ELR (cell line): ENCODE results near the gene TPRG1L.

Source experiments
- DNase-seq: peaks from one replicate; pipeline ENCODE4 v3.0.0-alpha.2; 2015; ENCODE audit warnings: low read depth

The TPRG1L gene

GRCh38 chr1:3628445-3628844 lies 3.6 kb downstream of the TPRG1L start:
- no peak for DNase-seq

DNA sequence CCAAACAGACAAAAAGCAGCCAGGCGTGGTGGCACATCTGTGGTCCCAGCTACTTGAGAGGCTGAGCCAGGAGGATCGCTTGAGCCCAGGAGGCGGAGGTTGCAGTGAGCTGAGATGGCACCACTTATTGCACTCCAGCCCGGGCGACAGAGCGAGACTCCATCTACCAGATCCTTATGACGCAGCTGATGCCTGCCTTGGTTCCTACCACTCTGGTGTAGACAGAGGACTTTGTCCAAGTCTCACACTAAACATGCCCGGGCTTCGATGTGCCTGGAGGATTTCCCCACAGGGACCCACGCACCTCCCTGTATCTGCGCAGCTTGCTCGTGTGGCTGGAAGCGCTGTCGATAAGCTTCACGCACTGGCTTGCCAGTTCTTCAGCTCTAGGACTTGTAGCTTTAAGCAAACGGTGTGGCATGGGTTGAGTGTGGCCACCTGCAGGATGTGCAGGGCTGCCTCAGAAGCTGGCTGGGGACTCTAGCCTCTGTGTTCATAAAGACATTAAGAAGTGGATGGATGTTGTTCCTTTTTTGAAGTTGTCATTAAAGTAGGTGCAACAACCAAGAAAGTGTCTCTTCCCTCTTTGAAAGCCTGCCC lies 4.8 kb downstream of the TPRG1L start:
- no peak for DNase-seq

DNA sequence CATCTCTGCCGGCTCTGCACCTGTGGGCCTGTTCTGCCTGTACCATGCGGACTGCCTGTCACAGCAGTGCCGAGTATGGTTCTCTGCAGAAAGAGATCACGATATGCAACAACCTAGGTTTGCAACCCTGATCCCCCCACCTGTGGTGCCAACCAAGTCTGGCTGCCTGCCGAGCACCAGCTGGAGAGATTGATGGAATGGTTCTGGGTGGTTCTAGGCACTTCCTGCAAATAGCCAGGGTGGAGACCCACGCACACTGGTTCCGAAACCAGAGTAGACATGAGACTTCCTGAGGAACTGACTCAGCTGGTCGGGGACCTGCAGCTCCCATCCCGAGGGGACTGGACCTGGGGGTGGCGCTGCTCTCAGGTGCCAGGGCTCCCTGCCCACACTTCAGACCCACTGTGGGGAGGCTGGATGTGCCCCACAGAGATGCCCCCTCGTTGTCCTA lies 5.4 kb downstream of the TPRG1L start:
- DNase-seq, result no peak

DNA sequence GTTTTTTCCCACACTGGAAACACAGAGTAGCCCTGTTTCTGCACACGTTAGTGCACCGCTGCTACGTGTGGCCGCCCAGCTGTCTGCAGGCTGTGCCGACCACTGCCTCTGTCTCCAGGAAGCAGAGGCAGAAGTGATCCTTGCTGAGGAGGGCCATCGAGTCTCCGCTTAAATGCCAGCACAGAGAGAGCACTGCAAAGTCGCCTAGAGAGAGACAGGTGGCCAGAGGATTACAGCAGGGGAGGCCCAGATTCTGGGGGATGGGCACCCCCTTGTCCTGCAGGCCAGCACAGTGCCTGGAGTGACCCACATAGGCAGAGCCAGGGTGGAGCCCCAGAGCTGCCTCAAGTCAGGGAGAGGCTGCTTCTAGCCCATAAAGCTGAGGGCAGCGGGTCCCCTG lies 6.1 kb downstream of the TPRG1L start:
- no peak for DNase-seq

- no peak for DNase-seq
These were observed 6.8 kb downstream of the TPRG1L start for GRCh38 chr1:3631320-3632260.

DNA sequence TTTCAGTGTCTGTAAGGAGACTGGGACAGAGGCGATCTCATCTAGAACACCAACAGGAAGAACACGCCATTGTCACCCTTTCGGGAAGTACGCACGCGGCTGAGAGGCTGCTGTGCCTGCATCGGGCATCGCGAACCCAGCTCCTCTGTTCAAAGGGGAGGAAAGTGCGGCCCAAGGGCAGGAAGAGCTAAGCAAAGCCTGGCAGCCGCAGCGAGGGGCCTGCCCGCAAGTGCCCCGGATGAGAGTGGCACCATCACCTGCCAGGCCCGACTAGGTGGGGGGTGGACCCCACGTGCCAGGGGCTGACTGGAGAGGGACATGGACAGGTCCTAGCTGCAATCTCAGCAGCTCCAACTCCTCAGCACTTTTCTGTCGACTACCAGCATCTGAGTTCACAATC lies 7.5 kb downstream of the TPRG1L start:
- DNase-seq, result no peak

DNA sequence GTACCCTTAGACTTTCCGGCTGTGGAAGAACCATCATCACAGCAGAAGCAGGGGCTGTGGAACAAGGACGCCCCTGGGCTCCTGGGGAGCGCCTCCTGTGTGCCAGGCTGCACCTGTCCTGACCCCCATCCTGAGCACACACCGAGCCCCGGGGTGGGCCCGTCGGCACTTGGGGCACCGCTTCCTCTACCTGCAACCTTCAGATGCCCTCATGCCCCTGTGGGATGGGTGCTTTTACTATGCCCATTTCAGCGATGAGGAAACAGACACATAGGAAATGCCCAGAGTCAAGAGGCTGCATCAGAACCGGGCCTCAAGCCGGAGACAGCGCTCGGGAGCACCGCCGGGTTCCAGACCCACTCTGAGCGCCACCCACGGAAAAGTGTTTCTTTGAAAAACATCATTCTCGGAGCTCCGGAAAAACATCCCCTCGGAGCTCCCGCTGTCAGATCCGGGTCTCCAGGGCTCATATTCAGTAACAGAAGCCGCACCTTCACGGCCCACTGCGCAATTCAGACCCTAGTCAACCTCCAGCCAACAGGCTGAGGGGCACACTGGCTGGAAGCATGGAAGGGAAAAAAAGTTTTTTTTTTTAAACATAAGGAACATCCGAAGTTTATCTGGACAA lies 8.0 kb downstream of the TPRG1L start:
- DNase-seq, result no peak

DNA sequence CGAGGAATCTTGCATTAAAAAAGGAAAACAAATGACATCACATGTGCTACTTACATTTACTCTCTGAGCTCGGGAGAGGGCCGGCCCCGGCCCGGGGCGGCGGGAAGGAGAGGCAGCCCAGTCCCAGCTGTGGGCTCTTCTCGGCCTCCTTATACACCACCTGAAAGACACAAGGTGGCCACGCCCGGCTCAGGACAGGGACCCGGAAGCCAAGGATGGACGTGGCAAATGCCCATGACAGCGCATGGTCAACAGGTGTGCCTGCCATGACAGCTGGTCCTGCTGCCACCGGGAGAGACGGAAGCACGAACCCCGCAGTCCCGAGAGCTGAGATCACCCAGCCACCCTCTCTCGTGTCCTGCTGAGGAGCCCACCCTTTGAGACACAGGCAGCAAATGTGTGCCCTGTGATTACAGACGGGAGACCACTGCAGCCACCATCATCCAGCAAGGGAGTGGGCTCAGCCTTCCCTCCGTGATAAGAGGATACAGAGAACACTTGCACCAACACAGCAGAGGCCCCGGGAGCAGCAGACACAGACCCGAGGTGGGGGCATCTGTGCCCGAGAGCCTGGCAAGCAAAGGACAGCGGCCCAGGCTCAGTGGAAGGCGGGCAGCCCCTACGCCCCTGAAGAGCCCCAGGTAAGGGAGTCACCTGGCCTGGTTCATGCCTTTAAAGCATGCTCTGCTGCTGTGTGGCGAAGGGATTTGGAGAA lies 8.7 kb downstream of the TPRG1L start:
- no peak for DNase-seq

- no peak for DNase-seq
These were observed 9.4 kb downstream of the TPRG1L start for GRCh38 chr1:3634059-3634800.

- no peak for DNase-seq
These were observed 11.3 kb downstream of the TPRG1L start for GRCh38 chr1:3636080-3636479.

DNA sequence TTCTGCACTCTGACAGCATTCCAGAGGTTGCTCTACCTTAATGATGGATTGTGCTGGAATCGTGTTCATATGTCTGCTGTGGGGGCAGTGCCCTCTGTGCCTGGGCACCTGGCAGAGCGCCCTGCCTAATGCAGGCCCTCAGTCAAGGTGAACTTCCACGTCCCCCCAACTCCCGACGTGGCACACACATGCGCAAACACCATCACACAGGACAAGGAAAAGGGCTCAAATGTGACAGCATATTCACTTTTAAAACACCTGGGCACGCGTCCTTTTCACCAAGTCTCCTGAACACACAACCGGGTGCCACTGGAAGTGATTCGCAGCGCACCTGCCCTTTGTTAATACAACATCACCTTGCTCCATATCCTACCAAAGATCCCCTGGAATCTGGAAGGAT lies 11.7 kb downstream of the TPRG1L start:
- DNase-seq, result no peak

DNA sequence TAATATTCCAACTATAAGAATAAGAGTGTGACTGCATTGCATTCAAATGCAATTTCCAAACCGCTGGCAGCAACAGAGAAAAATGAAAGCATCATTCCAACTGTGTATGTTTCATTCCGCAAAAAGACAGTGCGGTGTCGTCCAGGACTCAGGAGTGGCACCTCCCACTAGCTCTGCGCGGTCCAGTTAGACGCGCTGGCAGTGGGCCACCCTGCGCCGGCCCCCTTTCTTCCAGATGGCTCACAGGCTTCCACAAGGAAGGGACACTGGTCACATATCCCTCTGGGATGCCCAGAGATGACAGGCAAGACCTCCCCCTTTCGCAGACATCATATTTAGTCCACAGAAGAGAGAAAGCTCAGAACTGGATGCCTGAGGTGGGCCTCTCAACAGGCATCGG lies 13.2 kb downstream of the TPRG1L start:
- no peak for DNase-seq

DNA sequence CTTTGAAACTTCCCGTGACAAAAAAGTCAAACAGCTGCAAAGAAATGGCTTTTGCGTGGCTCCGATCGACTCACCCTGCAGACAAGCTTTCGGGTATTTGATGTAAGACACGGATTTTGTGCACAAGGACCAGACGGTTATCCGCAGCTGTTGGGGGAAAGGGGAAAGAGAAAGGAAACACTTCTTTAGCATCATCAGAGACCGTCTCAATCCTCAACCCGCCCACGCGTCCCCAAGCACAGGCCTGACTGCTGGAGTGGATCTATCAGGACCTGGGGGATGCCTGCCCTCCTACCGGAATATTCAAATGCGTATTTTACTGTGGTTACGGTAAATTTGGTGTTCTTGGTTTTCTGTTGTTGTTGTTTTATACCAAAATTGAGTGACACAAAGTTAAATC lies 13.9 kb downstream of the TPRG1L start:
- DNase-seq, result no peak

GRCh38 chr1:3639397-3639911 lies 14.6 kb downstream of the TPRG1L start:
- DNase-seq, result no peak

DNA sequence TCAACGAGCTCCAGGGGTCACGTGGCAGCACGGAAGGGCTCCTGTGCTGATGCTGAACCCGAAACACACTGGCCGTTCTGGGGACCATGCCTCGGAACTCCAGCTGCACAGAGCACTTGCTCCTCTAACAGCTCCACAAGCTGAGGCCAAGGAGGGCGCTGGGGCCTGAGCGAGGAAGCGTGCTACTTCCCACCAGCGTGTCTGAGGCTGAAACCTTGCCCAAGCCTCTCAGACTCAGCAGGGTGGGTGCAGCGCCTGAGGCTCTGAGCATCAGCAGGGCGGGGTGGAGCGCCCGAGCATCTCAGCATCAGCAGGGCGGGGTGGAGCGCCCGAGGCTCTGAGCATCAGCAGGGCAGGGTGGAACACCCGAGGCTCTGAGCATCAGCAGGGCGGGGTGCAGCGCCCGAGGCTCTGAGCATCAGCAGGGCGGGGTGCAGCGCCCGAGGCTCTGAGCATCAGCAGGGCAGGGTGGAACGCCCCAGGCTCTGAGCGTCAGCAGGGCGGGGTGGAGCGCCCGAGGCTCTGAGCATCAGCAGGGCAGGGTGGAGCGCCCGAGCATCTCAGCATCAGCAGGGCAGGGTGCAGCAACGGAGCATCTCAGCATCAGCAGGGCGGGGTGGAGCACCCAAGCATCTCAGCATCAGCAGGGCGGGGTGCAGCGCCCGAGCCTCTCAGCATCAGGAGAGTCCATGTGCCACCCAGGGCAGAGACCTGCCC lies 15.5 kb downstream of the TPRG1L start:
- DNase-seq, result no peak

- no peak for DNase-seq
These were observed 16.4 kb downstream of the TPRG1L start for GRCh38 chr1:3641046-3641760.

GRCh38 chr1:3641816-3642215 lies 17.0 kb downstream of the TPRG1L start:
- DNase-seq, result no peak

- DNase-seq, result no peak
These were observed 18.3 kb downstream of the TPRG1L start for GRCh38 chr1:3642919-3643675.

- no peak for DNase-seq
These were observed 19.5 kb downstream of the TPRG1L start for GRCh38 chr1:3644273-3644672.
